ENCODE data around the gene RSU1.

DNA sequence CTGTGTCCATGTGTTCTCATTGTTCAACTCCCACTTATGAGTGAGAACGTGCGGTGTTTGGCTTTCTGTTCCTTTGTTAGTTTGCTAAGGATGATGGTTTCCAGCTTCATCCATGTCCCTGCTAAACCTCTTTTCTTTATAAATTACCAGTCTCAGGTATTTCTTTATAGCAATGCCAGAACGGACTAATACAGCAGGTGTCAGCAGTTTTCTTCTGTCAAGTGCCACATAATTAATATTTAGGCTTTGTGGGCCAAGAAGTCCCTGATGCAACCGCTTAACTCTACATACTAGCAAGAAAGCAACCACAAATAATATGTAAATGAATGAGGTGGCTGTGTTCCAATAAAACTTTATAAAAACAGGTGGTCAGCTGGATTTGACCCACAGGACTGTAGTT, 269.3 kb downstream of the RSU1 start:
- TF ChIP-seq, protein P1, sequence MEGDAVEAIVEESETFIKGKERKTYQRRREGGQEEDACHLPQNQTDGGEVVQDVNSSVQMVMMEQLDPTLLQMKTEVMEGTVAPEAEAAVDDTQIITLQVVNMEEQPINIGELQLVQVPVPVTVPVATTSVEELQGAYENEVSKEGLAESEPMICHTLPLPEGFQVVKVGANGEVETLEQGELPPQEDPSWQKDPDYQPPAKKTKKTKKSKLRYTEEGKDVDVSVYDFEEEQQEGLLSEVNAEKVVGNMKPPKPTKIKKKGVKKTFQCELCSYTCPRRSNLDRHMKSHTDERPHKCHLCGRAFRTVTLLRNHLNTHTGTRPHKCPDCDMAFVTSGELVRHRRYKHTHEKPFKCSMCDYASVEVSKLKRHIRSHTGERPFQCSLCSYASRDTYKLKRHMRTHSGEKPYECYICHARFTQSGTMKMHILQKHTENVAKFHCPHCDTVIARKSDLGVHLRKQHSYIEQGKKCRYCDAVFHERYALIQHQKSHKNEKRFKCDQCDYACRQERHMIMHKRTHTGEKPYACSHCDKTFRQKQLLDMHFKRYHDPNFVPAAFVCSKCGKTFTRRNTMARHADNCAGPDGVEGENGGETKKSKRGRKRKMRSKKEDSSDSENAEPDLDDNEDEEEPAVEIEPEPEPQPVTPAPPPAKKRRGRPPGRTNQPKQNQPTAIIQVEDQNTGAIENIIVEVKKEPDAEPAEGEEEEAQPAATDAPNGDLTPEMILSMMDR (IDR thresholded peaks at IDR 0.05): no peak
- TF ChIP-seq POLR2A (IDR thresholded peaks at IDR 0.05; ENCODE audit: low read length) (no peak), EP300 (IDR thresholded peaks at IDR 0.05) (no peak), PHF8 (IDR thresholded peaks at IDR 0.05; ENCODE audit: borderline replicate concordance, low read depth) (no peak), CBX8 (IDR thresholded peaks at IDR 0.05) (no peak), JUN (IDR thresholded peaks at IDR 0.05) (no peak), NPAS2 (CRISPR knock-in tag; IDR thresholded peaks at IDR 0.05; ENCODE audit: borderline replicate concordance) (no peak)
- TF ChIP-seq, protein P2, sequence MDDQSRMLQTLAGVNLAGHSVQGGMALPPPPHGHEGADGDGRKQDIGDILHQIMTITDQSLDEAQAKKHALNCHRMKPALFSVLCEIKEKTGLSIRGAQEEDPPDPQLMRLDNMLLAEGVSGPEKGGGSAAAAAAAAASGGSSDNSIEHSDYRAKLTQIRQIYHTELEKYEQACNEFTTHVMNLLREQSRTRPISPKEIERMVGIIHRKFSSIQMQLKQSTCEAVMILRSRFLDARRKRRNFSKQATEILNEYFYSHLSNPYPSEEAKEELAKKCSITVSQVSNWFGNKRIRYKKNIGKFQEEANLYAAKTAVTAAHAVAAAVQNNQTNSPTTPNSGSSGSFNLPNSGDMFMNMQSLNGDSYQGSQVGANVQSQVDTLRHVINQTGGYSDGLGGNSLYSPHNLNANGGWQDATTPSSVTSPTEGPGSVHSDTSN (IDR thresholded peaks at IDR 0.05): no peak
- TF ChIP-seq, protein P3, sequence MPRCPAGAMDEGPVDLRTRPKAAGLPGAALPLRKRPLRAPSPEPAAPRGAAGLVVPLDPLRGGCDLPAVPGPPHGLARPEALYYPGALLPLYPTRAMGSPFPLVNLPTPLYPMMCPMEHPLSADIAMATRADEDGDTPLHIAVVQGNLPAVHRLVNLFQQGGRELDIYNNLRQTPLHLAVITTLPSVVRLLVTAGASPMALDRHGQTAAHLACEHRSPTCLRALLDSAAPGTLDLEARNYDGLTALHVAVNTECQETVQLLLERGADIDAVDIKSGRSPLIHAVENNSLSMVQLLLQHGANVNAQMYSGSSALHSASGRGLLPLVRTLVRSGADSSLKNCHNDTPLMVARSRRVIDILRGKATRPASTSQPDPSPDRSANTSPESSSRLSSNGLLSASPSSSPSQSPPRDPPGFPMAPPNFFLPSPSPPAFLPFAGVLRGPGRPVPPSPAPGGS (IDR thresholded peaks at IDR 0.05): no peak
- TF ChIP-seq, protein P4, sequence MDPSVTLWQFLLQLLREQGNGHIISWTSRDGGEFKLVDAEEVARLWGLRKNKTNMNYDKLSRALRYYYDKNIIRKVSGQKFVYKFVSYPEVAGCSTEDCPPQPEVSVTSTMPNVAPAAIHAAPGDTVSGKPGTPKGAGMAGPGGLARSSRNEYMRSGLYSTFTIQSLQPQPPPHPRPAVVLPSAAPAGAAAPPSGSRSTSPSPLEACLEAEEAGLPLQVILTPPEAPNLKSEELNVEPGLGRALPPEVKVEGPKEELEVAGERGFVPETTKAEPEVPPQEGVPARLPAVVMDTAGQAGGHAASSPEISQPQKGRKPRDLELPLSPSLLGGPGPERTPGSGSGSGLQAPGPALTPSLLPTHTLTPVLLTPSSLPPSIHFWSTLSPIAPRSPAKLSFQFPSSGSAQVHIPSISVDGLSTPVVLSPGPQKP (IDR thresholded peaks at IDR 0.05; ENCODE audit: low read depth, low read length): no peak

Measured in A549 (cell line).